ENCODE data around the gene SNRNP27. TPM values are rescaled to one million over a fixed set of nuclear protein-coding genes. Genes with fewer than 3 reads are reported as not detected.

SNRNP27 gene
- total and polyA plus RNA-seq, 2 of the 8 experiments (the other 6 are each of a cell fraction or from before 2014, with no cell fraction given) = 11.1 to 40.5 TPM

DNA sequence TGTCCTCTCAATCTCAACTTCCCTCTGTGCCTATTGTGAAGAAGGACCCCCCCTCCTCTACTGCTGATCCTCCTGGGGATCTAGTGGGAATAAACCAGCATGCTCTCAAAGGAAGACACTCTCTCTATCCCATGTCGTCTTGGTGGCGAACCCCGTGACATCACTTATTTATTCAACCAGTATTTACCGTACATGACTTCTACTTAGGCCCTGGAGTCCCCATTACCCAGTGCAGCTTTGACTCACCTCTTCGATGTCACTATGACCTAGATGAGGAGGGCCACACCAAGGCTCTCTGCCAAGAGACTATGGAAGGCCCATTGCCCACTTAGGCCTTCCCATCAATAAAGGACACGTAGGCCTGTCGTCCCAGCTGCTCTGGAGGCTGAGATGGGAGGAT is 51.0 kb downstream of the SNRNP27 start:
- Histone ChIP-seq H4K8ac (ENCODE audit: extremely low read depth, insufficient read depth, low read length) (no peak overlapping the region), H3K36me3 (ENCODE audit: control insufficient read depth in 2 of 4, insufficient read depth in 4 of 4, low read length in 3 of 4) (no peaks in the 10 kb centered on the region), H3K79me2 (ENCODE audit: control insufficient read depth in 1 of 2, insufficient read depth in 2 of 2, low read length in 2 of 2) (no peaks in the 10 kb centered on the region), H3K4ac (replicated peaks; ENCODE audit: insufficient read length, low read depth, low read length) (no peak overlapping the region), H2AK5ac (ENCODE audit: low read depth, low read length) (no peak overlapping the region), H2BK20ac (ENCODE audit: low read length) (no peak overlapping the region), H3K56ac (replicated peaks; ENCODE audit: insufficient read length, low read depth, low read length) (no peak overlapping the region), H3K23me2 (ENCODE audit: low read depth, low read length) (no peaks in the 10 kb centered on the region), H3K79me1 (ENCODE audit: low read depth, low read length) (no peaks in the 10 kb centered on the region), H3K9ac (replicated peaks in 1 of 4; ENCODE audit: extremely low read depth in 1 of 4, low read depth in 3 of 4, low read length in 3 of 4) (no peak overlapping the region), H3K27me3 (replicated peaks in 1 of 4; ENCODE audit: control insufficient read depth in 3 of 4, extremely low read depth in 1 of 4, insufficient read depth in 3 of 4, low read length in 3 of 4) (no peaks in the 10 kb centered on the region; a peak in 1 of 7 replicates), H3K4me3 (ENCODE audit: extremely low read depth in 1 of 4, insufficient read depth in 2 of 4, low read depth in 3 of 4, low read length in 4 of 4) (no peak overlapping the region), H4K91ac (replicated peaks; ENCODE audit: insufficient read length, low read length) (no peak overlapping the region), H3K23ac (ENCODE audit: insufficient read length) (no peak overlapping the region), H2BK12ac (ENCODE audit: low read depth, low read length) (no peak overlapping the region), H3K9me3 (ENCODE audit: insufficient read depth in 2 of 2, low read depth in 1 of 2, low read length in 1 of 2) (no peaks in the 10 kb centered on the region), H3K27ac (ENCODE audit: low read depth, low read length) (no peak overlapping the region), H2BK5ac (ENCODE audit: low read depth, low read length) (no peak overlapping the region), H3K4me1 (replicated peaks in 1 of 4; ENCODE audit: control insufficient read depth in 3 of 4, insufficient read depth in 4 of 4, low read length in 3 of 4) (peaks cover 0 to 3% (median 0%) of the 10 kb centered on the region in 4 experiments; a peak in 1 of 7 replicates), H2AFZ (ENCODE audit: low read length) (no peak overlapping the region), H2BK120ac (replicated peaks; ENCODE audit: low read depth, low read length) (no peak overlapping the region), H4K20me1 (replicated peaks in 1 of 2; ENCODE audit: control insufficient read depth in 1 of 2, insufficient read depth in 2 of 2, low read length in 2 of 2) (no peaks in the 10 kb centered on the region), H2BK15ac (ENCODE audit: low read length) (no peak overlapping the region), H3K14ac (ENCODE audit: insufficient read length) (no peak overlapping the region), H3K4me2 (ENCODE audit: insufficient read depth in 1 of 2, low read depth in 2 of 2, low read length in 2 of 2) (no peak overlapping the region), H4K5ac (ENCODE audit: insufficient read length, low read depth, low read length) (no peak overlapping the region), H3K18ac (ENCODE audit: extremely low read depth, low read length) (no peak overlapping the region)
- ChIA-PET CTCF (ENCODE audit: partially characterized antibody) (interaction anchor here (0.8 to 2.7 kb wide), 6 partner anchors 8 to 65 kb away, joined by 3 to 10 read pairs (median 4); partner anchors contain the start of gene MXD1), POLR2A (ENCODE audit: partially characterized antibody) (no interaction called here)
- FAIRE-seq (no peak), DNase-seq (ENCODE audit: low read depth in 1 of 2, low spot score in 2 of 2) (no peak)
- 95% methylated on average over 7 of the region's 7 CpGs; no CpG with 5 or more reads in 1 of the 2 experiments for WGBS, 2 experiments (ENCODE audit: extremely low coverage in 1 of 2, insufficient coverage in 1 of 2, insufficient read length in 1 of 2, insufficient replicate concordance in 2 of 2, low coverage in 1 of 2, low lambda C conversion rate in 2 of 2, missing lambda C conversion rate in 1 of 2)
- TF ChIP-seq TBP (IDR thresholded peaks at IDR 0.05; ENCODE audit: low read depth, low read length) (no peak), PHF8 (conservative IDR thresholded peaks at IDR 0.05; ENCODE audit: low read depth, low read length) (no peak), RFX5 (IDR thresholded peaks at IDR 0.05; ENCODE audit: borderline replicate concordance, low read depth, low read length) (no peak), CREB1 (IDR thresholded peaks at IDR 0.05) (no peak), RNF2 (IDR thresholded peaks at IDR 0.05; ENCODE audit: borderline replicate concordance, low read depth, low read length, missing control alignments, poor library complexity, severe bottlenecking) (no peak), KDM5A (IDR thresholded peaks at IDR 0.05; ENCODE audit: low read length) (no peak), JUN (IDR thresholded peaks at IDR 0.05; ENCODE audit: low read depth, low read length) (no peak), SIN3A (conservative IDR thresholded peaks at IDR 0.05 in 1 of 2, IDR thresholded peaks at IDR 0.05 in 1 of 2; ENCODE audit: low read depth in 1 of 2, low read length in 2 of 2) (no peak), NRF1 (IDR thresholded peaks at IDR 0.05; ENCODE audit: low read depth, low read length) (no peak)
- TF ChIP-seq, protein P1, sequence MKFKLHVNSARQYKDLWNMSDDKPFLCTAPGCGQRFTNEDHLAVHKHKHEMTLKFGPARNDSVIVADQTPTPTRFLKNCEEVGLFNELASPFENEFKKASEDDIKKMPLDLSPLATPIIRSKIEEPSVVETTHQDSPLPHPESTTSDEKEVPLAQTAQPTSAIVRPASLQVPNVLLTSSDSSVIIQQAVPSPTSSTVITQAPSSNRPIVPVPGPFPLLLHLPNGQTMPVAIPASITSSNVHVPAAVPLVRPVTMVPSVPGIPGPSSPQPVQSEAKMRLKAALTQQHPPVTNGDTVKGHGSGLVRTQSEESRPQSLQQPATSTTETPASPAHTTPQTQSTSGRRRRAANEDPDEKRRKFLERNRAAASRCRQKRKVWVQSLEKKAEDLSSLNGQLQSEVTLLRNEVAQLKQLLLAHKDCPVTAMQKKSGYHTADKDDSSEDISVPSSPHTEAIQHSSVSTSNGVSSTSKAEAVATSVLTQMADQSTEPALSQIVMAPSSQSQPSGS (IDR thresholded peaks at IDR 0.05; ENCODE audit: low read length) = no peak

Measured in H1 (cell line).